HG03460 (cell line): ENCODE data around the gene ZBTB45.
A peak's percentile ranks its signal among the peaks of the same experiment; 100 is the strongest.

ENCODE experiments used
- ATAC-seq: cut with Tn5 transposase; IDR thresholded peaks from one replicate; pipeline ENCODE4 v1.9.1; 2021; ENCODE audit not compliant: unreplicated experiment

The ZBTB45 gene

GRCh38 chr19:58555369-58555885 is 35.8 kb upstream of the ZBTB45 start:
- no peak for ATAC-seq

- ATAC-seq: no peak
Observed at GRCh38 chr19:58554494-58555368, 35.1 kb upstream of the ZBTB45 start, which contains the start of gene CHMP2A. Gene CHMP2A, minus strand, starts transcription at chr19:58555105. Its CDS starts 893 bp downstream, at chr19:58554212.

- ATAC-seq: no peak
Observed at GRCh38 chr19:58553799-58554493, 34.3 kb upstream of the ZBTB45 start.

GRCh38 chr19:58552655-58553054 is 33.0 kb upstream of the ZBTB45 start:
- ATAC-seq: no peak

GRCh38 chr19:58551577-58552471 is 32.2 kb upstream of the ZBTB45 start:
- ATAC-seq: no peak

GRCh38 chr19:58551123-58551497 is 31.5 kb upstream of the ZBTB45 start:
- no peak for ATAC-seq

GRCh38 chr19:58550362-58551122 is 30.9 kb upstream of the ZBTB45 start:
- no peak for ATAC-seq

GRCh38 chr19:58549664-58550361 is 30.2 kb upstream of the ZBTB45 start:
- ATAC-seq: no peak

GRCh38 chr19:58548859-58549663 is 29.5 kb upstream of the ZBTB45 start:
- ATAC-seq: no peak

GRCh38 chr19:58547323-58548312 is 28.0 kb upstream of the ZBTB45 start:
- no peak for ATAC-seq

- ATAC-seq: no peak
Observed at GRCh38 chr19:58546019-58546530, 26.5 kb upstream of the ZBTB45 start.

GRCh38 chr19:58545286-58546018 is 25.8 kb upstream of the ZBTB45 start:
- no peak for ATAC-seq

GRCh38 chr19:58544591-58545285 is 25.1 kb upstream of the ZBTB45 start:
- ATAC-seq: peak; percentile 41

- peak; percentile 79 for ATAC-seq
Observed at GRCh38 chr19:58543826-58544590, 24.4 kb upstream of the ZBTB45 start, which contains the start of gene TRIM28. Gene TRIM28, plus strand, starts transcription at chr19:58544064. Its CDS starts 694 bp downstream, at chr19:58544758.
